DND-41 (cell line): Measurements from ENCODE around the gene USP28.

Experiments
- CTCF ChIP-seq: IDR thresholded peaks from 2 replicates; pipeline ENCODE4 v1.5.1; 2012; ENCODE audit warnings: borderline replicate concordance, low read length, moderate library complexity, mild to moderate bottlenecking; ENCODE audit not compliant: poor library complexity, severe bottlenecking; ENCODE audit errors: extremely low read depth
- EZH2 ChIP-seq: IDR thresholded peaks from 3 replicates; pipeline ENCODE4 v1.6.1; 2012; ENCODE audit warnings: borderline replicate concordance, low read depth, mild to moderate bottlenecking, moderate library complexity, low read length, inconsistent platforms; ENCODE audit not compliant: severe bottlenecking

GRCh38 chr11:113876074-113876797, 864 bp upstream of the USP28 start:
- TF ChIP-seq EZH2 (no peak), CTCF (no peak)
